GM23248 (cell line): ENCODE results near the gene HOXA6. TPM values are rescaled to one million over a fixed set of nuclear protein-coding genes. Genes with fewer than 3 reads are reported as not detected.

Experiments used
- DNase-seq: peaks from one replicate; pipeline ENCODE4 v3.0.0-alpha.2; 2015
- H2AFZ ChIP-seq: fragments of 200-600 bp; sonication (generic); 2 replicates; pipeline ENCODE4 v1.6.1; 2016; ENCODE audit warnings: antibody characterized with exemption
- H3F3A ChIP-seq: fragments of 200-600 bp; sonication (generic); 2 replicates; pipeline ENCODE4 v1.6.1; 2016; ENCODE audit warnings: mild to moderate bottlenecking, antibody characterized with exemption, mixed run types; ENCODE audit not compliant: insufficient read depth
- H3K27ac ChIP-seq: fragments of 200-600 bp; sonication (generic); 2 replicates; pipeline ENCODE4 v1.5.1; 2016; ENCODE audit warnings: mild to moderate bottlenecking
- H3K27me3 ChIP-seq: fragments of 200-600 bp; sonication (generic); replicated peaks from 2 replicates; pipeline ENCODE4 v1.6.1; 2016; ENCODE audit warnings: mild to moderate bottlenecking; ENCODE audit not compliant: insufficient read depth
- H3K36me3 ChIP-seq: fragments of 200-600 bp; sonication (generic); 2 replicates; pipeline ENCODE4 v1.6.1; 2016; ENCODE audit warnings: low read depth, mild to moderate bottlenecking
- H3K4me1 ChIP-seq: fragments of 200-600 bp; sonication (generic); 2 replicates; pipeline ENCODE4 v1.6.1; 2016; ENCODE audit warnings: mild to moderate bottlenecking; ENCODE audit not compliant: insufficient read depth
- H3K4me2 ChIP-seq: fragments of 200-600 bp; sonication (generic); one replicate; pipeline ENCODE4 v1.6.1; 2016; ENCODE audit warnings: mild to moderate bottlenecking; ENCODE audit not compliant: unreplicated experiment
- H3K4me3 ChIP-seq: fragments of 200-600 bp; sonication (generic); 2 replicates; pipeline ENCODE4 v1.5.1; 2016; ENCODE audit warnings: mild to moderate bottlenecking
- H3K79me2 ChIP-seq: fragments of 200-600 bp; sonication (generic); 2 replicates; pipeline ENCODE4 v1.6.1; 2016; ENCODE audit warnings: mild to moderate bottlenecking; ENCODE audit not compliant: insufficient read depth
- H3K9ac ChIP-seq: fragments of 200-600 bp; sonication (generic); 2 replicates; pipeline ENCODE4 v1.6.1; 2016; ENCODE audit warnings: mild to moderate bottlenecking
- H3K9me2 ChIP-seq: fragments of 200-600 bp; sonication (generic); 2 replicates; pipeline ENCODE4 v1.6.1; 2016; ENCODE audit warnings: mixed run types, mild to moderate bottlenecking, moderate library complexity; ENCODE audit not compliant: insufficient read depth
- H3K9me3 ChIP-seq: fragments of 200-600 bp; sonication (generic); one replicate; pipeline ENCODE4 v1.6.1; 2017; ENCODE audit warnings: low read depth
- H4K20me1 ChIP-seq: fragments of 200-600 bp; sonication (generic); 2 replicates; pipeline ENCODE4 v1.6.0; 2016; ENCODE audit not compliant: insufficient read depth
- EZH2 ChIP-seq: fragments of 200-600 bp; sonication (generic); IDR thresholded peaks from 2 replicates; pipeline ENCODE4 v1.6.1; 2018; ENCODE audit warnings: antibody characterized with exemption, mild to moderate bottlenecking; ENCODE audit not compliant: insufficient read depth, poor library complexity, severe bottlenecking
- EZH2phosphoT487 ChIP-seq: fragments of 200-600 bp; sonication (generic); IDR thresholded peaks from 2 replicates; pipeline ENCODE4 v1.6.1; 2018; ENCODE audit warnings: antibody characterized with exemption, moderate library complexity, mild to moderate bottlenecking, low read depth; ENCODE audit not compliant: insufficient read depth
- WGBS, 2 experiments: methylation state at CpG; one replicate each; pipeline ENCODE4 v1.1.6; 2015 to 2017; ENCODE audit warnings: low lambda C conversion rate in 2 of 2, low coverage in 1 of 2; ENCODE audit errors: missing lambda C conversion rate in 2 of 2; 5-methylcytosine and 5-hydroxymethylcytosine counted together
- in situ Hi-C: fragments of 300-500 bp; cut with MboI; formaldehyde crosslinking; loops from 2 replicates; pipeline ENCODE4 v1.15.0; 2020
- polyA plus RNA-seq: library from polyadenylated mRNA; unstranded; fragments of >200 nt; fragmentation: Nextera tagmentation; extraction: Ambion mirVana; gene quantifications from 2 replicates; pipeline ENCODE4 v1.2.1, GENCODE V29; 2016
- total RNA-seq: library from RNA; depleted of rRNA; stranded (reverse); fragments of >200 nt; shearing (Covaris generic); gene quantifications from 2 replicates; pipeline ENCODE4 v1.2.3, GENCODE V29; 2014

HOXA6 gene
- total and polyA plus RNA-seq, 2 experiments from 2014 or later: 3.2 to 3.5 TPM

DNA sequence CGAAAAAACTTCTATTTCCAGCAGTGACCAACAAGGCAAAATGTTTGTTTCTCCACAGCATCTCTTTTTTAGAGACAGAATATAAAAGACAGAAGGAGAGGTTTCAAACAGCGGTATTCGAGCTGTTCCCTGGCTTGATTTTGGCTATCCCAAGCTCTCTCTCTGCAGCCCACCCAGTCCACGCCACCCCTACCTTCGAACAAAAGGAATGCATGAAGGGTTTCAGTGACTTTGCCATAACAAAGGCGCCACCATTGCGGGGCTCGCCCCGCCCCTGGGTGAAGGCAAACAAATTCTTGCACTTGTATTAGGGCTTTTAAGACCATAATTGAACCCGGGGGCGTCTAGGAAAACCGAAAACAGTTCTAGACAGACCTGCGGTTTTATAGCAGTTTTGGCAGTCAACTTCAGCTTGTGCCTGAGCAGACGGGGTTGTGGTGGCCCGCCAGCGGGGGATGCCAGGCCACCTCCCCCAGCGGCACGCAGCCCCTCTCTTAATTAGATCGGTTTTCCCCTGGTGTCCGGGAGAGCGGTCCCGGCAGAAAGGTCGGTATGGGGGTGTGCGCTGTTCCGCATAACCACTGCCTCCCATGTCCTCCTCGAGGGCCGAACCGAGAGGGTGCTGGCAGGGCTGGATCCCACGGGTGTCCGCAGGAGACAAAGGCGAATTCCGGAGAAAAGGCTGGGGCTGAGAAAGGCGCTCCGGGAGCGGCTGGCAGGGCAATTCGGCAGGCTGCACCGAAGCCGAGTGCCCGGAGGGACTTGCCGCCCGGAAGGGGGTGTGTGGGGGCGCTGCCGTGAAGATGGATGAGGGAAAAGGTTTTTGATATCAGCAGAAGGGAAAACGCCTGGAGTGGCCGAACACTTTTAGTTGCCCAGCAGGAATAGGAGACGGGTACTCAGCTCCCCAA is 40.2 kb upstream of the HOXA6 start:
- Histone ChIP-seq H3F3A (peaks cover 8% of the 10 kb centered on the region; the same call in 1 of the 2 replicates), H3K9ac (no peak overlapping the region), H3K4me1 (peaks cover 4% of the 10 kb centered on the region; the same call in 1 of the 2 replicates), H2AFZ (no peak overlapping the region), H3K4me2 (no peak overlapping the region), H3K9me2 (no peaks in the 10 kb centered on the region), H3K27me3 (no peaks in the 10 kb centered on the region), H3K27ac (no peak overlapping the region), H3K36me3 (no peaks in the 10 kb centered on the region), H4K20me1 (no peaks in the 10 kb centered on the region), H3K79me2 (peaks cover 15% of the 10 kb centered on the region), H3K4me3 (no peak overlapping the region), H3K9me3 (no peaks in the 10 kb centered on the region)
- whole genome bisulfite sequencing, 2 experiments: 95% methylated on average over 32 to 46 of the region's 46 CpGs
- TF ChIP-seq EZH2 (no peak), EZH2phosphoT487 (no peak)
- DNase-seq: no peak
- in situ Hi-C loops: no loop called here

DNA sequence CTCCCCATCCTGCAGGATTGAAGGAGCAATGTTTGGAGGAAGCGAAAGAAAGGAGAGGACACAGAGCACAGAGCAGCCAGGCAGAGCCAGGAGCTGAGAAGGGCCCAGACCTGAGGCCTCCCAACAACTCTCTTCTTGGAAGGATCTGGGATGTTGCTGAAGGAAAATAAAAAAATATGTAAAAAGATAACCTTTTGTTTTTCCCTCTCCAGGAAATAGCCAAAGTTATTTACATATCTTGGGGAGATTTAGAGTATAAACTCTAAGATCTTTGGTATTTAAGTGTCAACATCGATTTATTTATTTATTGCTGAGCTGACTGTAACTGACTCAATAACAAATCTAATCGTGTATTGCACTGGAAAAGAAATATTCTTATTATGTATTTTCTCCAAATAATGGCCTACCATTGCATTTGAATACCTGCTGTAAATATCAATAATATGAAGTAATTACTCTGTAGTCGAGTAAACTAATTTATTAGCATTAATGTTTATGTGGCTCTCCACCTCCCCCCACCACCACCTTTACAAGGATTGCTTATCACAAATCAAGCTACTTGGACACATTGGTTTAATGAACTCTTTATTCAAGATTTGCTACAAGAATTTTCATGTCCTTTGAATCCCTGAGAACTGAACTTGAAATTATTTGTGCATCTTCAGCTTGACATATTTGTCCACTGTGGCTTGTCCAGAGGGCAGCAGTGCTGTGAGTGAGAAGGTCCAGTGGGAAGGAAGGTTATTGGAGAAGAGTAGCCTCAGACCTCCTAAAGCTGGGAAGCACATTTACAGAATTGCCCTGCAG is 39.3 kb upstream of the HOXA6 start:
- no peaks in the 10 kb centered on the region for H3K27me3 ChIP-seq
- H3K79me2 ChIP-seq: peaks cover 24% of the 10 kb centered on the region
- H4K20me1 ChIP-seq: no peaks in the 10 kb centered on the region
- 79 to 86% methylated on average over 4 of the region's 4 CpGs for WGBS, 2 experiments
- H3K4me2 ChIP-seq: no peak overlapping the region
- H3K9ac ChIP-seq: no peak overlapping the region
- peaks cover 11% of the 10 kb centered on the region for H3K4me1 ChIP-seq
- H3K9me3 ChIP-seq: no peaks in the 10 kb centered on the region
- no peak overlapping the region for H2AFZ ChIP-seq
- no peaks in the 10 kb centered on the region for H3K36me3 ChIP-seq
- H3F3A ChIP-seq: peaks cover 8% of the 10 kb centered on the region; the same call in 1 of the 2 replicates
- in situ Hi-C loops: no loop called here
- DNase-seq: no peak
- TF ChIP-seq EZH2phosphoT487: no peak
- TF ChIP-seq EZH2: no peak
- no peaks in the 10 kb centered on the region for H3K9me2 ChIP-seq
- no peak overlapping the region; the same call in 1 of the 2 replicates for H3K4me3 ChIP-seq
- no peak overlapping the region for H3K27ac ChIP-seq

DNA sequence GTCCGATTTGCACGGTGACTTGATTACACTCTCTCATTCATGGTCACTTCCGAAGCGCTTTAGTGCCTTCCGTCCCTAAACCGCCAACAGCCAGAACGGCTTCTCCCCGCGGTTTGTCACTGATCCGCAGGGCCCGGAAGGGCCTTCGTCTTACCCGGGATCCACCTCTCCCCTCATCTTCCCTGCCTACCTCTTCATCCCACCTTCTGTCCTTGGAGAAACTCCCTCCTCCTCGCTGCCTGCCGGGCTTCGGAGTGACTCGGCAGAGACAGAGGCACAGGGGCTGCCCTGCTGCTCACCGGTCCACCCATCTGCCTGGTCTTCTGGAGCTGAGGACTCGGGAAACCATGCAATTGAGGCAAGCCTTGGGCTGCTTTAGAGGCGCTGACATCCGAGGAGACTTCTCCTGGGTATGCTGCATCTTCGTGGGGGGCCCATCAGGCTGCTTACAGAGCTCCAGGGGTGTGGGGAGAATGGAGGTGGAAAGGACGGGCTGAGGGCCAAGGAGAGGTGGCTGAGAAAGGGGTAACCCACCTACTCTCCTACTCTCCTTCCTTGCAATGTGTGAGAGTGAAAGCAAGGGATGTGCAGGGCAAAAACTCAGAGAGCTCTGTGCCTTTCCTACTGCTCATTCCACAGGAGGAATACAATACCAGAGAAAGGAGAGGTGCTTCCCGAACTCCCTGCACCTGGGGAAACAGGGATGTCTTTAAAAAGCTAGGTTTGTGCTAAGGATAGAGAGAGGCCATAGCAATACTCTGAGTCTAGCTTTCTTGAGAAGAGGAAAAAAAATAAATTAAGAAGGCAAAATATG is 38.5 kb upstream of the HOXA6 start:
- no peaks in the 10 kb centered on the region for H3K27me3 ChIP-seq
- H3K79me2 ChIP-seq: peaks cover 31% of the 10 kb centered on the region
- no peaks in the 10 kb centered on the region for H4K20me1 ChIP-seq
- H3F3A ChIP-seq: peaks cover 8% of the 10 kb centered on the region; the same call in 1 of the 2 replicates
- H2AFZ ChIP-seq: no peak overlapping the region
- no peaks in the 10 kb centered on the region for H3K36me3 ChIP-seq
- TF ChIP-seq EZH2: no peak
- no peak for TF ChIP-seq EZH2phosphoT487
- no peak overlapping the region; the same call in 1 of the 2 replicates for H3K4me3 ChIP-seq
- no peaks in the 10 kb centered on the region for H3K9me2 ChIP-seq
- H3K27ac ChIP-seq: no peak overlapping the region
- no peak for DNase-seq
- no peaks in the 10 kb centered on the region for H3K9me3 ChIP-seq
- no peak overlapping the region for H3K4me2 ChIP-seq
- 79 to 86% methylated on average over 24 of the region's 24 CpGs for WGBS, 2 experiments
- H3K9ac ChIP-seq: no peak overlapping the region
- in situ Hi-C loops: no loop called here
- peaks cover 19% of the 10 kb centered on the region for H3K4me1 ChIP-seq
